Stimulated activated CD4-positive, alpha-beta T cell treated with anti-CD3 and anti-CD28 coated beads, Interleukin-1b, Interleukin-23, amount 100 ng/mL, for 4 hours (primary cell): ENCODE data around the gene HTT.
"Not testable (repeated sequence)": the region's sequence is repeated elsewhere in the genome, so short reads cannot be mapped to it uniquely, and the experiment has no call there.

ENCODE experiments used
- DNase-seq, 2 donors: peaks; one replicate each; pipeline ENCODE4 v3.0.0-alpha.2; 2020; ENCODE audit warnings: low read depth in 2 of 2

The HTT gene

GRCh38 chr4:3046162-3046561 is 28.3 kb upstream of the HTT start:
- no peak for DNase-seq

GRCh38 chr4:3046623-3047022 is 27.9 kb upstream of the HTT start:
- DNase-seq: no peak

GRCh38 chr4:3047464-3048286 is 26.8 kb upstream of the HTT start:
- DNase-seq: peak; percentile 36 to 41

GRCh38 chr4:3051141-3051897 is 23.2 kb upstream of the HTT start:
- not testable (repeated sequence) for DNase-seq

GRCh38 chr4:3054169-3054759 is 20.2 kb upstream of the HTT start:
- no peak for DNase-seq

GRCh38 chr4:3059943-3060342 is 14.5 kb upstream of the HTT start:
- DNase-seq: no peak

GRCh38 chr4:3060946-3061345 is 13.5 kb upstream of the HTT start:
- no peak for DNase-seq

- DNase-seq: no peak
Measured at GRCh38 chr4:3062471-3062870, 12.0 kb upstream of the HTT start.

GRCh38 chr4:3065551-3065950 is 8.9 kb upstream of the HTT start:
- DNase-seq: no peak

GRCh38 chr4:3066836-3067400 is 7.6 kb upstream of the HTT start:
- DNase-seq: no peak

GRCh38 chr4:3067473-3068001 is 6.9 kb upstream of the HTT start:
- DNase-seq: no peak

GRCh38 chr4:3069661-3070199 is 4.8 kb upstream of the HTT start:
- no peak for DNase-seq

GRCh38 chr4:3070709-3071500 is 3.6 kb upstream of the HTT start:
- DNase-seq: no peak

GRCh38 chr4:3071811-3072210 is 2.7 kb upstream of the HTT start:
- DNase-seq: no peak

- DNase-seq: no peak
Measured at GRCh38 chr4:3073158-3074077, 1.1 kb upstream of the HTT start.

GRCh38 chr4:3074846-3075651 is 568 bp downstream of the HTT start:
- DNase-seq: peak; percentile 22 to 30

- DNase-seq: no peak
Measured at GRCh38 chr4:3075652-3075981, 1.1 kb downstream of the HTT start.

GRCh38 chr4:3077796-3078195 is 3.3 kb downstream of the HTT start:
- DNase-seq: no peak

GRCh38 chr4:3079694-3080123 is 5.2 kb downstream of the HTT start:
- DNase-seq: no peak
